ENCODE results near the gene MAP3K9.

The MAP3K9 gene

GRCh38 chr14:70744641-70745040, 64.7 kb downstream of the MAP3K9 start:
- H3K36me3 ChIP-seq: no peaks in the 10 kb centered on the region
- H3K4me1 ChIP-seq: no peaks in the 10 kb centered on the region
- no peak overlapping the region for H3K27ac ChIP-seq
- TF ChIP-seq, protein P1, sequence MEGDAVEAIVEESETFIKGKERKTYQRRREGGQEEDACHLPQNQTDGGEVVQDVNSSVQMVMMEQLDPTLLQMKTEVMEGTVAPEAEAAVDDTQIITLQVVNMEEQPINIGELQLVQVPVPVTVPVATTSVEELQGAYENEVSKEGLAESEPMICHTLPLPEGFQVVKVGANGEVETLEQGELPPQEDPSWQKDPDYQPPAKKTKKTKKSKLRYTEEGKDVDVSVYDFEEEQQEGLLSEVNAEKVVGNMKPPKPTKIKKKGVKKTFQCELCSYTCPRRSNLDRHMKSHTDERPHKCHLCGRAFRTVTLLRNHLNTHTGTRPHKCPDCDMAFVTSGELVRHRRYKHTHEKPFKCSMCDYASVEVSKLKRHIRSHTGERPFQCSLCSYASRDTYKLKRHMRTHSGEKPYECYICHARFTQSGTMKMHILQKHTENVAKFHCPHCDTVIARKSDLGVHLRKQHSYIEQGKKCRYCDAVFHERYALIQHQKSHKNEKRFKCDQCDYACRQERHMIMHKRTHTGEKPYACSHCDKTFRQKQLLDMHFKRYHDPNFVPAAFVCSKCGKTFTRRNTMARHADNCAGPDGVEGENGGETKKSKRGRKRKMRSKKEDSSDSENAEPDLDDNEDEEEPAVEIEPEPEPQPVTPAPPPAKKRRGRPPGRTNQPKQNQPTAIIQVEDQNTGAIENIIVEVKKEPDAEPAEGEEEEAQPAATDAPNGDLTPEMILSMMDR (IDR thresholded peaks at IDR 0.05): no peak
- H3K4me3 ChIP-seq: no peak overlapping the region
- intact Hi-C loops (cut with DNase I; ENCODE audit: low total_unique reads): no loop called here
- no peak for DNase-seq
- H3K9me3 ChIP-seq: no peaks in the 10 kb centered on the region
- H3K27me3 ChIP-seq: peaks cover 0 to 3% of the 10 kb centered on the region in 2 donors

GRCh38 chr14:70742316-70742715, 67.0 kb downstream of the MAP3K9 start:
- intact Hi-C loops (cut with DNase I; ENCODE audit: low total_unique reads): no loop called here
- no peak for DNase-seq
- Histone ChIP-seq H3K27me3 (peaks cover 0 to 3% of the 10 kb centered on the region in 2 donors), H3K9me3 (no peaks in the 10 kb centered on the region), H3K36me3 (peaks cover 0 to 4% (median 0%) of the 10 kb centered on the region in 3 donors), H3K27ac (no peak overlapping the region), H3K4me3 (no peak overlapping the region), H3K4me1 (no peaks in the 10 kb centered on the region)
- TF ChIP-seq, protein P1 (IDR thresholded peaks at IDR 0.05): no peak

- peaks cover 0 to 5% (median 0%) of the 10 kb centered on the region in 3 donors for H3K36me3 ChIP-seq
- no peak for DNase-seq
- H3K27ac ChIP-seq: no peak overlapping the region
- TF ChIP-seq, protein P1 (IDR thresholded peaks at IDR 0.05): no peak
- no peaks in the 10 kb centered on the region for H3K9me3 ChIP-seq
- no peaks in the 10 kb centered on the region for H3K4me1 ChIP-seq
- peaks cover 0 to 3% of the 10 kb centered on the region in 2 donors for H3K27me3 ChIP-seq
- H3K4me3 ChIP-seq: no peak overlapping the region
- intact Hi-C loops (cut with DNase I; ENCODE audit: low total_unique reads): no loop called here
Observed at GRCh38 chr14:70741482-70741881, 67.8 kb downstream of the MAP3K9 start.

DNA sequence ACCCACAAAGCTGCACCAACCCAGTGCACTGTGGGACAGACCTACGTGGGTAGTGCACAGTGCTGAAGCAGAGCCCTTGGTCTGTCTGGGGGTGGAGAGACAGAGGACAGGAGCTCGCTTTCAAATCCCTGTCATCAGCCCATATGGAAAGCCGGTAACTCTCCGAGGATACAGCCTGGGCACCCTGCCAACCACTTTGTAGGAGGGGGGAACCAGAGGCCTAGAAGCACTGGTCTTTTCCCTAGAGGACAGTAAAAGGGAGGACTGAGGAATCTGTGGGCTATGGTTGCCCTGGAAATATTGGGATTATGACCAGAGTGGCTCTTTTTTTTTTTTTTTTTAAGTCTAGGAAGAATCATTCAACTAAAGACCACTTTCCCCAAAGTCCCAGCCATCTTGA, 74.3 kb downstream of the MAP3K9 start:
- H3K4me3 ChIP-seq: no peak overlapping the region
- H3K27ac ChIP-seq: no peak overlapping the region
- H3K9me3 ChIP-seq: no peaks in the 10 kb centered on the region
- TF ChIP-seq, protein P1 (IDR thresholded peaks at IDR 0.05): no peak
- peaks cover 0 to 28% (median 0%) of the 10 kb centered on the region in 3 donors for H3K36me3 ChIP-seq
- intact Hi-C loops (cut with DNase I; ENCODE audit: low total_unique reads): no loop called here
- H3K4me1 ChIP-seq: no peaks in the 10 kb centered on the region
- no peak for DNase-seq
- peaks cover 0 to 1% of the 10 kb centered on the region in 2 donors for H3K27me3 ChIP-seq

GRCh38 chr14:70731447-70732239, 77.7 kb downstream of the MAP3K9 start:
- TF ChIP-seq, protein P1 (IDR thresholded peaks at IDR 0.05): no peak
- peaks cover 0 to 3% of the 10 kb centered on the region in 2 donors for H3K27me3 ChIP-seq
- H3K9me3 ChIP-seq: no peaks in the 10 kb centered on the region
- no peaks in the 10 kb centered on the region for H3K4me1 ChIP-seq
- H3K27ac ChIP-seq: no peak overlapping the region
- peaks cover 0 to 25% (median 0%) of the 10 kb centered on the region in 3 donors for H3K36me3 ChIP-seq
- DNase-seq: no peak
- no peak overlapping the region for H3K4me3 ChIP-seq
- intact Hi-C loops (cut with DNase I; ENCODE audit: low total_unique reads): no loop called here
